IMR-90 (cell line): ENCODE results near the gene GALNT7. TPM values are rescaled to one million over a fixed set of nuclear protein-coding genes. Genes with fewer than 3 reads are reported as not detected.
A peak's percentile ranks its signal among the peaks of the same experiment; 100 is the strongest.

Experiments used
- ATAC-seq: fragments of 200-7000 bp; cut with Tn5 transposase; 2 replicates; pipeline ENCODE4 v1.9.1; 2020; ENCODE audit warnings: low read depth, mild to moderate bottlenecking, moderate library complexity
- BruUV-seq: library from RNA; stranded (reverse); fragments of 400-500 nt; replicated peaks from 2 replicates; lab custom pipeline; 2021; lab: Mats Ljungman, UMichigan
- CTCF ChIA-PET: fragments of 300-600 bp; formaldehyde crosslinking; extraction: SDS; loops from one replicate; lab custom pipeline; 2021; ENCODE audit warnings: antibody characterized with exemption; lab: Yijun Ruan, JAX
- POLR2A ChIA-PET: fragments of 300-600 bp; sonication (Branson Sonifier 250); formaldehyde crosslinking; loops from one replicate; lab custom pipeline; 2022; ENCODE audit warnings: antibody characterized with exemption; ENCODE audit not compliant: unreplicated experiment; lab: Charles Lee
- DNase-seq: peaks from one replicate; pipeline ENCODE4 v3.0.0; 2013
- H2AFZ ChIP-seq: replicated peaks from 2 replicates; pipeline ENCODE3; 2013; ENCODE audit warnings: low read length, mild to moderate bottlenecking; ENCODE audit not compliant: poor library complexity
- H2AK5ac ChIP-seq: 2 replicates; pipeline ENCODE4 v1.6.1; 2013; ENCODE audit warnings: low read depth, low read length, inconsistent platforms
- H2AK9ac ChIP-seq: replicated peaks from 2 replicates; pipeline ENCODE3; 2013; ENCODE audit warnings: mild to moderate bottlenecking, low read depth, low read length, moderate library complexity; ENCODE audit not compliant: poor library complexity
- H2BK120ac ChIP-seq: 2 replicates; pipeline ENCODE4 v1.6.1; 2013; ENCODE audit warnings: low read depth, low read length, inconsistent platforms
- H2BK15ac ChIP-seq: 3 replicates; pipeline ENCODE4 v1.6.1; 2013; ENCODE audit warnings: low read depth, low read length, inconsistent platforms
- H2BK20ac ChIP-seq: 2 replicates; pipeline ENCODE4 v1.6.1; 2013; ENCODE audit warnings: low read depth, mild to moderate bottlenecking, inconsistent platforms, low read length, moderate library complexity
- H2BK5ac ChIP-seq: 2 replicates; pipeline ENCODE4 v1.6.1; 2013; ENCODE audit warnings: mild to moderate bottlenecking, low read depth, low read length, inconsistent platforms; ENCODE audit not compliant: poor library complexity, severe bottlenecking
- H3K14ac ChIP-seq: replicated peaks from 2 replicates; pipeline ENCODE4 v1.6.1; 2013; ENCODE audit warnings: low read depth, low read length, inconsistent platforms
- H3K18ac ChIP-seq: 2 replicates; pipeline ENCODE4 v1.6.1; 2013; ENCODE audit warnings: low read depth, low read length, control low read depth
- H3K23ac ChIP-seq: 2 replicates; pipeline ENCODE4 v1.6.1; 2013; ENCODE audit warnings: low read depth, low read length, inconsistent platforms
- H3K27ac ChIP-seq: 2 replicates; pipeline ENCODE4 v1.5.1; 2013; ENCODE audit warnings: mild to moderate bottlenecking, control low read depth, low read length; ENCODE audit not compliant: insufficient read depth
- H3K27me3 ChIP-seq: 2 replicates; pipeline ENCODE4 v1.6.1; 2013; ENCODE audit warnings: low read length; ENCODE audit not compliant: control insufficient read depth, insufficient read depth
- H3K36me3 ChIP-seq: 2 replicates; pipeline ENCODE4 v1.6.1; 2013; ENCODE audit warnings: low read length, mixed read lengths; ENCODE audit not compliant: control insufficient read depth, insufficient read depth
- H3K4ac ChIP-seq: 2 replicates; pipeline ENCODE4 v1.6.1; 2013; ENCODE audit warnings: low read depth, low read length, inconsistent platforms
- H3K4me1 ChIP-seq: 2 replicates; pipeline ENCODE4 v1.6.1; 2013; ENCODE audit warnings: low read length, mixed read lengths; ENCODE audit not compliant: control insufficient read depth, insufficient read depth
- H3K4me2 ChIP-seq: 2 replicates; pipeline ENCODE4 v1.6.1; 2013; ENCODE audit warnings: low read depth, mild to moderate bottlenecking, control low read depth, low read length, moderate library complexity
- H3K4me3 ChIP-seq: 2 replicates; pipeline ENCODE4 v1.5.1; 2013; ENCODE audit warnings: low read depth, mild to moderate bottlenecking, control low read depth, low read length, moderate library complexity; ENCODE audit not compliant: insufficient read depth
- H3K56ac ChIP-seq: 2 replicates; pipeline ENCODE4 v1.6.1; 2013; ENCODE audit warnings: low read length, inconsistent platforms; ENCODE audit not compliant: insufficient read depth; ENCODE audit errors: extremely low read depth
- H3K79me1 ChIP-seq, 2 experiments: 2 replicates each; pipeline ENCODE4 v1.6.1; 2013; ENCODE audit warnings: low read length in 2 of 2, inconsistent platforms in 1 of 2, low read depth in 1 of 2
- H3K9ac ChIP-seq: 2 replicates; pipeline ENCODE4 v1.6.1; 2013; ENCODE audit warnings: low read depth, low read length, control low read depth
- H3K9me1 ChIP-seq: 2 replicates; pipeline ENCODE4 v1.6.1; 2013; ENCODE audit warnings: low read length, inconsistent platforms; ENCODE audit not compliant: insufficient read depth
- H3K9me3 ChIP-seq: 2 replicates; pipeline ENCODE4 v1.6.1; 2013; ENCODE audit warnings: low read length; ENCODE audit not compliant: control insufficient read depth, insufficient read depth
- H4K20me1 ChIP-seq: 2 replicates; pipeline ENCODE4 v1.6.1; 2013; ENCODE audit warnings: low read length, inconsistent platforms; ENCODE audit not compliant: insufficient read depth
- H4K5ac ChIP-seq: 2 replicates; pipeline ENCODE4 v1.6.1; 2013; ENCODE audit warnings: mild to moderate bottlenecking, low read depth, low read length, control low read depth
- H4K8ac ChIP-seq, 2 experiments: 2 replicates each; pipeline ENCODE4 v1.6.1; 2013; ENCODE audit warnings: low read depth in 2 of 2, low read length in 2 of 2, control low read depth in 1 of 2, inconsistent platforms in 1 of 2
- H4K91ac ChIP-seq: 2 replicates; pipeline ENCODE4 v1.6.1; 2013; ENCODE audit warnings: low read depth, low read length, inconsistent platforms; ENCODE audit not compliant: insufficient read depth
- ELK1 ChIP-seq: fragments of 150-350 bp; IDR thresholded peaks from 2 replicates; pipeline ENCODE4 v1.6.1; 2016; ENCODE audit warnings: low read depth, mild to moderate bottlenecking, low read length, moderate library complexity, borderline replicate concordance
- MAZ ChIP-seq: IDR thresholded peaks from 2 replicates; pipeline ENCODE4 v1.6.1; 2012; ENCODE audit warnings: low read depth, mild to moderate bottlenecking, low read length, improper control_type of control experiment, moderate library complexity, borderline replicate concordance
- MXI1 ChIP-seq: IDR thresholded peaks from 2 replicates; pipeline ENCODE4 v1.6.1; 2012; ENCODE audit warnings: low read depth, mild to moderate bottlenecking, low read length, moderate library complexity, borderline replicate concordance
- RCOR1 ChIP-seq: IDR thresholded peaks from 2 replicates; pipeline ENCODE4 v1.6.1; 2012; ENCODE audit warnings: mild to moderate bottlenecking, low read length, improper control_type of control experiment; ENCODE audit not compliant: insufficient replicate concordance
- SMC3 ChIP-seq: fragments of 150-350 bp; IDR thresholded peaks from 2 replicates; pipeline ENCODE4 v1.6.1; 2016; ENCODE audit warnings: low read depth, mild to moderate bottlenecking, antibody characterized with exemption, low read length, moderate library complexity
- WGBS, 2 experiments: methylation state at CpG; one replicate each; pipeline versions ENCODE4 v1.1.5 to v1.1.7; 2013; ENCODE audit warnings: missing lambda C conversion rate in 2 of 2; ENCODE audit not compliant: insufficient read length in 1 of 2; ENCODE audit errors: extremely low coverage in 2 of 2; 5-methylcytosine and 5-hydroxymethylcytosine counted together
- dilution Hi-C: fragments of 300-500 bp; cut with HindIII; formaldehyde crosslinking; loops from one replicate; pipeline ENCODE4 v1.14.3; 2018; ENCODE audit warnings: low sequenced_read_pairs; ENCODE audit not compliant: unreplicated experiment
- in situ Hi-C: fragments of 300-500 bp; cut with MboI; formaldehyde crosslinking; loops from 3 replicates; pipeline ENCODE4 v1.14.3; 2019; ENCODE audit warnings: low sequenced_read_pairs, inconsistent platforms, mixed read lengths
- intact Hi-C: fragments of 100-400 bp; cut with micrococcal nuclease; formaldehyde crosslinking; loops from 2 replicates; pipeline ENCODE4 v1.10.0; 2022
- polyA plus RNA-seq, 3 experiments: library from polyadenylated mRNA; depleted of rRNA; stranded (reverse); fragments of >200 nt; gene quantifications; 2 replicates each; pipeline ENCODE4 v1.2.3, GENCODE V29; 2012; ENCODE audit warnings: low replicate concordance in 1 of 3
- total RNA-seq: library from RNA; depleted of rRNA; stranded (reverse); fragments of >200 nt; gene quantifications from 2 replicates; pipeline ENCODE4 v1.2.3, GENCODE V29; 2012
- TF ChIP-seq, protein P1 (sequence below): fragments of 150-350 bp; IDR thresholded peaks from 2 replicates; pipeline ENCODE4 v1.6.1; 2017; ENCODE audit warnings: mild to moderate bottlenecking, antibody characterized with exemption, low read length, low read depth

Gene GALNT7
- total and polyA plus RNA-seq, 2 of the 4 experiments (the other 2 are of a cell fraction), result 19.1 to 31.2 TPM

DNA sequence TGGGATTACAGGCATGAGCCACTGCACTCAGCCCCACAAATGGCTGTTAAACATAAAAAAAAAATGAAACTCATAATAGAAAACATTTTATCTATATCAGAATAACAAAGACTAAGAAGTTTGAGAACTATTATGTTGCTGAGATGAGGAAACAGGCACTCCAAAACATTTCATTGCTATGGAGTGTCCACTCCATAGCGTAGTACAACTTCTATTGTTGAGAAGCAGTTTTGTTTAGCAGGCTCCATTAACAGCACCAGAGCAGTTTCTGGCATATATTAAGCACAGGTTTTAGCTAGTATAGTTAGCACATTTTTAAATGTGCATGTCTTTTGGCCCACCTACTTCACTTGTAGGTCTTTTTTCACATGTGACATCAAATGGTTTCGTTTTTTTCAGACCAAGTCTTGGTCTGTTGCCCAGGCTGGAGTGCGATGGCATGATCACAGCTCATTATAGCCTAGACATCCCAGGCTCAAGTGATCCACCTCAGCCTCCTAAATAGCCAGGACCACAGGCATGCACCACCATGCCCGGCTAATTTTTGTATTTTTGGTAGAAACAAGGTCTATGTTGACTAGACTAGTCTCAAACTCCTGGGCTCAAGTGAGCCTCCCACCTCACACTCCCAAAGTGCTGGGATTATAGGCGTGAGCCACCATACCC is 159.8 kb downstream of the GALNT7 start:
- no peak overlapping the region for H3K23ac ChIP-seq
- DNase-seq (peak; percentile 7), ATAC-seq (0 out of 2 replicates have a peak, but pooled peaks have one; percentile 12)
- no peak overlapping the region for H2AK9ac ChIP-seq
- no peak overlapping the region for H3K4me2 ChIP-seq
- intact Hi-C loops (no loop called here), in situ Hi-C loops (no loop called here), dilution Hi-C loops (no loop called here)
- no peaks in the 10 kb centered on the region for H3K9me3 ChIP-seq
- H2BK20ac ChIP-seq, result no peak overlapping the region
- no peak overlapping the region for H4K8ac ChIP-seq
- H2AK5ac ChIP-seq, result no peak overlapping the region
- H2BK5ac ChIP-seq, result no peak overlapping the region
- no peak overlapping the region for H3K56ac ChIP-seq
- no peaks in the 10 kb centered on the region for H4K20me1 ChIP-seq
- ChIA-PET POLR2A (no interaction called here), CTCF (no interaction called here)
- no peak overlapping the region for H2BK15ac ChIP-seq
- no peak overlapping the region for H4K91ac ChIP-seq
- H3K27me3 ChIP-seq, result no peaks in the 10 kb centered on the region
- no peak overlapping the region for H3K18ac ChIP-seq
- H4K5ac ChIP-seq, result no peak overlapping the region
- H3K9me1 ChIP-seq, result no peaks in the 10 kb centered on the region
- WGBS, 2 experiments, result no CpG with 5 or more reads among the region's 5 CpGs
- peaks cover 6% of the 10 kb centered on the region for H3K36me3 ChIP-seq
- no peak overlapping the region for H3K27ac ChIP-seq
- no peaks in the 10 kb centered on the region; a peak in 2 of 4 replicates for H3K79me1 ChIP-seq
- H3K4me1 ChIP-seq, result no peaks in the 10 kb centered on the region
- no peak overlapping the region for H3K9ac ChIP-seq
- no peak overlapping the region for H3K4ac ChIP-seq
- H2AFZ ChIP-seq, result no peak overlapping the region
- no peak overlapping the region for H2BK120ac ChIP-seq
- H3K14ac ChIP-seq, result no peak overlapping the region
- no peak overlapping the region for H3K4me3 ChIP-seq
- no TSS peak for BruUV-seq
- TF ChIP-seq SMC3 (no peak), RCOR1 (no peak), MAZ (no peak), MXI1 (no peak), ELK1 (no peak)
- TF ChIP-seq, protein P1, sequence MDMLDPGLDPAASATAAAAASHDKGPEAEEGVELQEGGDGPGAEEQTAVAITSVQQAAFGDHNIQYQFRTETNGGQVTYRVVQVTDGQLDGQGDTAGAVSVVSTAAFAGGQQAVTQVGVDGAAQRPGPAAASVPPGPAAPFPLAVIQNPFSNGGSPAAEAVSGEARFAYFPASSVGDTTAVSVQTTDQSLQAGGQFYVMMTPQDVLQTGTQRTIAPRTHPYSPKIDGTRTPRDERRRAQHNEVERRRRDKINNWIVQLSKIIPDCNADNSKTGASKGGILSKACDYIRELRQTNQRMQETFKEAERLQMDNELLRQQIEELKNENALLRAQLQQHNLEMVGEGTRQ, result no peak
